ENCODE results near the gene ALMS1. TPM values are rescaled to one million over a fixed set of nuclear protein-coding genes. Genes with fewer than 3 reads are reported as not detected.
"Not testable (repeated sequence)": the region's sequence is repeated elsewhere in the genome, so short reads cannot be mapped to it uniquely, and the experiment has no call there.

ALMS1 gene
- total RNA-seq, 1 donor from 2014 or later, result 21.9 TPM

- Mint-ChIP-seq H3K36me3 (ENCODE audit: low read depth) (peaks cover 5% of the 10 kb centered on the region), H3K27ac (no peak overlapping the region), H3K4me3 (no peak overlapping the region), H3K9me3 (peaks cover 18% of the 10 kb centered on the region), H3K4me1 (no peaks in the 10 kb centered on the region), H3K27me3 (no peaks in the 10 kb centered on the region)
- no peak for DNase-seq
- intact Hi-C loops (cut with micrococcal nuclease), result no loop called here
Observed at GRCh38 chr2:73503992-73504570, 118.4 kb downstream of the ALMS1 start.

- not testable (repeated sequence) for H3K27me3 Mint-ChIP-seq; H3K36me3 Mint-ChIP-seq (ENCODE audit: low read depth)
Observed at GRCh38 chr2:73504850-73505249, 119.2 kb downstream of the ALMS1 start.

DNA sequence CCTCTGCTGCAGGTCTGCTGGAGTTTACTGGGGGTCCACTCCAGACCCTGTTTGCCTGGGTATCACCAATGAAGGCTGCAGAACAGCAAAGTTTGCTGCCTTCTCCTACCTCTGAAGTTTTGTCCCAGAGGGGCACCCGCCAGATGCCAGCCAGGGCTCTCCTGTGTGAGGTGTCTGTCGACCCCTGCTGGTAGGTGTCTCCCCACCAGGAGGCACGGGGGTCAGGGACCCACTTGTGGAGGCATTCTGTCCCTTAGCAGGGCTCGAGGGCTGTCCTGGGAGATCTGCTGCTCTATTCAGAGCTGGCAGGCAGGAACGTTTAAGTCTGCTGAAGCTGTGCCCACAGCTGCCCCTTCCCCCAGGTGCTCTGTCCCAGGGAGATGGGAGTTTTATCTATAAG, 124.8 kb downstream of the ALMS1 start:
- intact Hi-C loops (cut with micrococcal nuclease); H3K27ac Mint-ChIP-seq; H3K4me1 Mint-ChIP-seq; H3K27me3 Mint-ChIP-seq; H3K4me3 Mint-ChIP-seq; DNase-seq: not testable (repeated sequence)
- Mint-ChIP-seq H3K36me3 (ENCODE audit: low read depth) (peaks cover 10% of the 10 kb centered on the region), H3K9me3 (peaks cover 21% of the 10 kb centered on the region)

More at GRCh38 chr2:73504850-73505249, 119.2 kb downstream of the ALMS1 start:
- DNase-seq; H3K4me3 Mint-ChIP-seq; H3K27ac Mint-ChIP-seq; H3K4me1 Mint-ChIP-seq; intact Hi-C loops (cut with micrococcal nuclease): not testable (repeated sequence)
- H3K9me3 Mint-ChIP-seq, result peaks cover 23% of the 10 kb centered on the region

DNA sequence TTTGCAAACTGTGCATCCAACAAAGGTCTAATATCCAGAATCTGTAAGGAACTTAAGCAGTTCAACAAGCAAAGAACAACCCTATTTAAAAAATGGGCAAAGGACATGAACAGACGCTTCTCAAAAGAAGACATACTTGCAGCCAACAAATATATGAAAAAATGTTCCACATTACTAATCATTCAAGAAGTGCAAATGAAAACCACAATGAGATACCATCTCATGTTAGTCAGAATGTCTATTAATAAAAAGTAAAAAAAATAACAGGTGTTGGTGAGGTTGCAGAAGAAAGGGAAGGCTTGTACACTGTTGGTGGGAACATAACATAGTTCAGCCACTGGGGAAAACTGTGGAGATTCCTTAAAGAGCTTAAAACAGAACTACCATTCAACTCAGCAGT, 130.4 kb downstream of the ALMS1 start:
- DNase-seq, result no peak
- Mint-ChIP-seq H3K9me3 (peaks cover 6% of the 10 kb centered on the region), H3K4me3 (no peak overlapping the region), H3K4me1 (no peaks in the 10 kb centered on the region), H3K27me3 (no peaks in the 10 kb centered on the region), H3K27ac (no peak overlapping the region), H3K36me3 (ENCODE audit: low read depth) (peaks cover 16% of the 10 kb centered on the region)
- intact Hi-C loops (cut with micrococcal nuclease), result no loop called here

DNA sequence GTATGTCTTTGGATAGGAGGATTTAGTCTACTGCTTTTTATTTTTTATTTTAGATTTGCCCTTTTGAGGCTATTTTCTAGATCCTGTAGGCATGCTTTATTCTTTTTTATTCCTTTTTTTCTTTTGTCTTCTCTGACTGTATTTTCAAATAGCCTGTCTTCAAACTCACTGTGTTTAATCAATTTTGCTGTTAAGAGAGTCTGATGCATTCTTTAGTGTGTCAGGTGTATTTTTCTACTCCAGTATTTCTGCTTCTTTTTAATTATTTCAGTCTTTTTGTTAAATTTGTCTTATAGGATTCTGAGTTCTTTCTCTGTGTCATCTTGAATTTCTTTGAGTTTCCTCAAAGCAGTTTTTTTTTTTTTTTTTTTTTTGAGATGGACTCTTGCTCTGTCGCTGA, 143.1 kb downstream of the ALMS1 start:
- peaks cover 23% of the 10 kb centered on the region for H3K9me3 Mint-ChIP-seq
- no peak for DNase-seq
- H3K36me3 Mint-ChIP-seq (ENCODE audit: low read depth), result peaks cover 38% of the 10 kb centered on the region
- H3K27ac Mint-ChIP-seq, result no peak overlapping the region
- intact Hi-C loops (cut with micrococcal nuclease), result no loop called here
- H3K4me1 Mint-ChIP-seq, result no peaks in the 10 kb centered on the region
- H3K4me3 Mint-ChIP-seq, result no peak overlapping the region
- no peaks in the 10 kb centered on the region for H3K27me3 Mint-ChIP-seq

GRCh38 chr2:73530773-73531172, 145.1 kb downstream of the ALMS1 start:
- H3K36me3 Mint-ChIP-seq (ENCODE audit: low read depth), result peaks cover 43% of the 10 kb centered on the region
- H3K4me1 Mint-ChIP-seq, H3K27me3 Mint-ChIP-seq: not testable (repeated sequence)

GRCh38 chr2:73532381-73532780, 146.7 kb downstream of the ALMS1 start:
- H3K27me3 Mint-ChIP-seq, result no peaks in the 10 kb centered on the region
- peaks cover 15% of the 10 kb centered on the region for H3K9me3 Mint-ChIP-seq
- no peak for DNase-seq
- H3K4me3 Mint-ChIP-seq, result no peak overlapping the region
- no peak overlapping the region for H3K27ac Mint-ChIP-seq
- intact Hi-C loops (cut with micrococcal nuclease), result no loop called here
- H3K36me3 Mint-ChIP-seq (ENCODE audit: low read depth), result peaks cover 50% of the 10 kb centered on the region
- no peaks in the 10 kb centered on the region for H3K4me1 Mint-ChIP-seq

More at GRCh38 chr2:73530773-73531172, 145.1 kb downstream of the ALMS1 start:
- H3K4me3 Mint-ChIP-seq; intact Hi-C loops (cut with micrococcal nuclease); DNase-seq; H3K27ac Mint-ChIP-seq: not testable (repeated sequence)
- peaks cover 23% of the 10 kb centered on the region for H3K9me3 Mint-ChIP-seq

GRCh38 chr2:73536133-73536840, 150.7 kb downstream of the ALMS1 start:
- Mint-ChIP-seq H3K36me3 (ENCODE audit: low read depth) (peaks cover 39% of the 10 kb centered on the region), H3K4me3 (no peak overlapping the region), H3K4me1 (no peaks in the 10 kb centered on the region), H3K27me3 (no peaks in the 10 kb centered on the region), H3K27ac (no peak overlapping the region), H3K9me3 (peaks cover 26% of the 10 kb centered on the region)
- DNase-seq, result no peak
- intact Hi-C loops (cut with micrococcal nuclease), result no loop called here

DNA sequence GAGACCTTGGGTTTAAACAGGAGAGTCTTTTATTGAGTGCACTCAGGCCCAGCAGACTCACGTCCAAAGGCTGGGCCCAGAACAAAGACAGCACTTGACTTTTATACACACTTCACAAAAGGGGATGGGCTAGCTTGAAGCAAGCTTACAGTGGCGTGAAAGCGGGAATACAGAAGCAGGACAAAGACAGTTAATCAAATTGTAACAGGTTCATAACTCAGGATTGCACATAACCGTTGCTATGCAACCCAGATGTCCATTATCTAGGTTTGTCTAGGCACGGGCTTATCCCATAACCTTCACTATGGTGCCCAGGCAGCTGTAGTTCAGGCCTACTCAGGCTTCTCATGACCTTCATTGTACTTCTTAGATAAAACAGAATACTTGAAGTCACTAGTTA, 175.2 kb downstream of the ALMS1 start:
- H3K4me3 Mint-ChIP-seq; DNase-seq; H3K36me3 Mint-ChIP-seq (ENCODE audit: low read depth); intact Hi-C loops (cut with micrococcal nuclease); H3K27ac Mint-ChIP-seq; H3K9me3 Mint-ChIP-seq; H3K4me1 Mint-ChIP-seq; H3K27me3 Mint-ChIP-seq: not testable (repeated sequence)

GRCh38 chr2:73561422-73561821, 175.8 kb downstream of the ALMS1 start:
- H3K4me1 Mint-ChIP-seq, result no peaks in the 10 kb centered on the region
- H3K27me3 Mint-ChIP-seq, result no peaks in the 10 kb centered on the region
- H3K27ac Mint-ChIP-seq, result no peak overlapping the region
- peaks cover 7% of the 10 kb centered on the region for H3K36me3 Mint-ChIP-seq (ENCODE audit: low read depth)
- H3K9me3 Mint-ChIP-seq, result no peaks in the 10 kb centered on the region
- no peak overlapping the region for H3K4me3 Mint-ChIP-seq
- intact Hi-C loops (cut with micrococcal nuclease), result no loop called here
- DNase-seq, result no peak

DNA sequence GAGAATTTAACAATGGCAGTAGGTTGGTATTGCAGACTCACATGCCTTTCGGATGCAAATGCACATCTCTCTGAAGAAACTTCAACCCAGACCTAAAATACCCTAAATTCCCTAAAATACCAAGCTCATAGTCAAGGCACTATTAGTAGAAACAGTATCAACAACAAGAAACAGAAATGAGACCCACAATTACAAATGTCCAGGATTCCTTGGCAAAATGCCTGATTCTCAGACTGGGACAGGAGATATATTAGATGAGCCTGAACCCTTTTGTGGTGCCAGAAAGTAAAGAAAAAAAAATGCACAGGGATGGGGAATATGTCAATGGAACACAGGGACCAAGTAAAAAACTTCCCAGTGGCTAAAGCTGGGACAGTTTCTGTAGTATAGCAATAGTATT, 179.3 kb downstream of the ALMS1 start:
- no peak overlapping the region for H3K27ac Mint-ChIP-seq
- no peak overlapping the region for H3K4me3 Mint-ChIP-seq
- H3K36me3 Mint-ChIP-seq (ENCODE audit: low read depth), result peaks cover 4% of the 10 kb centered on the region
- H3K27me3 Mint-ChIP-seq, result no peaks in the 10 kb centered on the region
- no peak for DNase-seq
- H3K4me1 Mint-ChIP-seq, result peaks cover 3% of the 10 kb centered on the region
- H3K9me3 Mint-ChIP-seq, result no peaks in the 10 kb centered on the region
- intact Hi-C loops (cut with micrococcal nuclease), result no loop called here

DNA sequence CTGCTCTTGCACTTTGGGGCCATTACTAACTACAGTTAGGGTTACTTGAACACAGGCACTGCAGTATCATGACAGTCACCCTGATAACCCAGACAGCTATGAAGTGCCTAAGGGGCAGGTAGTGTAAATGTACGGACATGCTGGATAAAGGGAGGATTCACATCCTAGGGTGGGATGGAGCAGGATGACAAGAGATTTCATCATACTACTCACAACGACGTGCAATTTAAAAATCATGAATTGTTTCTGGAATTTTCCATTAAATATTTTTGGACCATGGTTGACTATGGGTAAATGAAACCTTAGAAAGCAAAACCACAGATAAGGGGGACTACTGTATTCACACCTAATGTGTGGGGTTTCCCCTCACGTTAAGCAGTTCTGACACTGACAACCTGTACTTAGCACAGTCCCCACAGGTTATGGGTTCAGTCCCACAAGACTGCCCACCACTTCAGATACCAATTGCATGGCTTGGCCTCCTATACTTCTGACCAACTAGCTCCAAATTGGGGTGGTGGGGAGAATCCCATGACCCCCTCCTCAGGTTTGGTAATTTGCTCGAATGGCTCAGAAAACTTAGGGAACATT, 180.7 kb downstream of the ALMS1 start:
- Mint-ChIP-seq H3K27ac (no peak overlapping the region), H3K36me3 (ENCODE audit: low read depth) (peaks cover 2% of the 10 kb centered on the region), H3K9me3 (no peaks in the 10 kb centered on the region), H3K27me3 (no peaks in the 10 kb centered on the region), H3K4me1 (peaks cover 3% of the 10 kb centered on the region), H3K4me3 (no peak overlapping the region)
- no peak for DNase-seq
- intact Hi-C loops (cut with micrococcal nuclease), result no loop called here

- Mint-ChIP-seq H3K36me3 (ENCODE audit: low read depth) (peaks cover 17% of the 10 kb centered on the region), H3K9me3 (peaks cover 8% of the 10 kb centered on the region), H3K4me3 (no peak overlapping the region), H3K27me3 (no peaks in the 10 kb centered on the region), H3K4me1 (no peaks in the 10 kb centered on the region), H3K27ac (no peak overlapping the region)
- no peak for DNase-seq
- intact Hi-C loops (cut with micrococcal nuclease), result no loop called here
Observed at GRCh38 chr2:73575261-73575660, 189.6 kb downstream of the ALMS1 start.

DNA sequence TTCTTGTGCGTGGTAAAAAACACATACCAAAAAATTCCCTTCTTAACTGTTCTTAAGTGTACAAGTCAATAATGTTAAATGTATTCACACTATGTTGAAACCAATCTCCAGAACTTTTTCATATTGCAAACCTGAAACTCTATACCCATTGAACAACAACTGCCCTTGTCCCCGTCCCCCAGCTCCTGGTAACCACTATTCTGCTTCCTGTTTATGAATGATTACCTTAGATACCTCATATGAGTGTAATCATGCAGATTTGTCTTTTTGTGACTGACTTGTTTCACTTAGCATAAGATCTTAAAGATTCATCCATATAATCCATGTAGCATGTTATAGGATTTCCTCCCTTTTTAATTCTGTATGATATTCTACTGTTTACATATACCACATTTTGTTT, 196.7 kb downstream of the ALMS1 start:
- Mint-ChIP-seq H3K27ac (no peak overlapping the region), H3K36me3 (ENCODE audit: low read depth) (peaks cover 18% of the 10 kb centered on the region)

More for the DNA sequence above, 196.7 kb downstream of the ALMS1 start:
- peaks cover 3% of the 10 kb centered on the region for H3K4me1 Mint-ChIP-seq
- no peak overlapping the region for H3K4me3 Mint-ChIP-seq
- peaks cover 25% of the 10 kb centered on the region for H3K9me3 Mint-ChIP-seq
- H3K27me3 Mint-ChIP-seq, result no peaks in the 10 kb centered on the region
- intact Hi-C loops (cut with micrococcal nuclease), result no loop called here
- no peak for DNase-seq
